RWPE2 (cell line): ENCODE results near the gene KRTDAP.

ENCODE experiments used
- ATAC-seq: fragments of 200-7000 bp; cut with Tn5 transposase; 3 replicates; pipeline ENCODE4 v1.9.1; 2021; ENCODE audit warnings: low read depth
- DNase-seq: peaks from one replicate; pipeline ENCODE4 v3.0.0-alpha.2; 2020; ENCODE audit warnings: low spot score
- H3K27ac ChIP-seq: fragments of 450-650 bp; 2 replicates; pipeline ENCODE4 v1.5.1; 2017; ENCODE audit warnings: mild to moderate bottlenecking; ENCODE audit not compliant: poor library complexity, severe bottlenecking
- H3K27me3 ChIP-seq: fragments of 250-450 bp; sonication (Bioruptor Pico); 2 replicates; pipeline ENCODE4 v1.5.1; 2021; ENCODE audit warnings: mild to moderate bottlenecking, moderate library complexity; ENCODE audit not compliant: insufficient read depth, poor library complexity, severe bottlenecking
- H3K36me3 ChIP-seq: fragments of 250-450 bp; sonication (Bioruptor Pico); 2 replicates; pipeline ENCODE4 v1.5.1; 2020; ENCODE audit warnings: low read depth, mild to moderate bottlenecking, moderate library complexity
- H3K4me1 ChIP-seq: fragments of 250-450 bp; sonication (Bioruptor Pico); 2 replicates; pipeline ENCODE4 v1.5.1; 2021; ENCODE audit warnings: mild to moderate bottlenecking, moderate library complexity; ENCODE audit not compliant: insufficient read depth, poor library complexity, severe bottlenecking
- H3K4me3 ChIP-seq: fragments of 250-450 bp; sonication (Bioruptor Pico); 2 replicates; pipeline ENCODE4 v1.5.1; 2021; ENCODE audit warnings: mild to moderate bottlenecking, moderate library complexity; ENCODE audit not compliant: severe bottlenecking
- H3K9me3 ChIP-seq: fragments of 250-450 bp; sonication (Bioruptor Pico); 2 replicates; pipeline ENCODE4 v1.5.1; 2021; ENCODE audit warnings: mild to moderate bottlenecking, moderate library complexity; ENCODE audit not compliant: severe bottlenecking
- CTCF ChIP-seq: fragments of 450-650 bp; IDR thresholded peaks from one replicate; pipeline ENCODE4 v1.5.1; 2017; ENCODE audit warnings: mild to moderate bottlenecking, moderate library complexity; ENCODE audit not compliant: poor library complexity, severe bottlenecking

The KRTDAP gene

DNA sequence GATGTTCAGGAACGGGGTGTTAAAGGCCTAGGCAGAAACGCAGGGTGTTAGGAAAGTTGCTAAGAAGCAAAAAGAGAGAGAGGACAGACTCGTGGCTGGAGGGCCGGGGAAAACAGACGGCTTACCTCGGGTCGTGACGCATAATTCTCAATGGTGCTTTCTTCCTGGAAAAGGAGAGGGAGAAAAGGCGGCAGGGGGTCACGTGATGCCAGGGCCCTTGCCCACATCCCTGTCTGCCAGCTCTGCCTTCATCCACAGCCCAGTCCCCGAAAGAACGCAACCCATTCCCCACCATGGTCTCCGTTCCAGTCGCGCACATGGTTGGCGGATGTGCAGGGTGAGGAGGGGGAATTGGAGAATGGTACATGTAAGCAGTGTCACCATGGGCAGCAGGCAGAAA is 1.6 kb downstream of the KRTDAP start:
- H3K4me1 ChIP-seq, result no peaks in the 10 kb centered on the region
- DNase-seq (no peak), ATAC-seq (no peak)
- no peak overlapping the region for H3K27ac ChIP-seq
- no peak overlapping the region for H3K4me3 ChIP-seq
- H3K27me3 ChIP-seq, result peaks cover 31% of the 10 kb centered on the region
- H3K9me3 ChIP-seq, result no peaks in the 10 kb centered on the region
- no peaks in the 10 kb centered on the region for H3K36me3 ChIP-seq
- TF ChIP-seq CTCF, result no peak

GRCh38 chr19:35487656-35488182 is 2.5 kb downstream of the KRTDAP start:
- TF ChIP-seq CTCF, result no peak
- Histone ChIP-seq H3K27me3 (peaks cover 26% of the 10 kb centered on the region), H3K36me3 (no peaks in the 10 kb centered on the region), H3K4me3 (no peak overlapping the region), H3K9me3 (no peaks in the 10 kb centered on the region), H3K4me1 (no peaks in the 10 kb centered on the region), H3K27ac (no peak overlapping the region)
- no peak for ATAC-seq
- no peak for DNase-seq

- TF ChIP-seq CTCF, result no peak
- Histone ChIP-seq H3K4me1 (no peaks in the 10 kb centered on the region), H3K4me3 (no peak overlapping the region), H3K36me3 (no peaks in the 10 kb centered on the region), H3K27ac (no peak overlapping the region), H3K27me3 (peaks cover 24% of the 10 kb centered on the region), H3K9me3 (no peaks in the 10 kb centered on the region)
- DNase-seq (no peak), ATAC-seq (no peak)
Measured at GRCh38 chr19:35486268-35486708, 4.0 kb downstream of the KRTDAP start.

DNA sequence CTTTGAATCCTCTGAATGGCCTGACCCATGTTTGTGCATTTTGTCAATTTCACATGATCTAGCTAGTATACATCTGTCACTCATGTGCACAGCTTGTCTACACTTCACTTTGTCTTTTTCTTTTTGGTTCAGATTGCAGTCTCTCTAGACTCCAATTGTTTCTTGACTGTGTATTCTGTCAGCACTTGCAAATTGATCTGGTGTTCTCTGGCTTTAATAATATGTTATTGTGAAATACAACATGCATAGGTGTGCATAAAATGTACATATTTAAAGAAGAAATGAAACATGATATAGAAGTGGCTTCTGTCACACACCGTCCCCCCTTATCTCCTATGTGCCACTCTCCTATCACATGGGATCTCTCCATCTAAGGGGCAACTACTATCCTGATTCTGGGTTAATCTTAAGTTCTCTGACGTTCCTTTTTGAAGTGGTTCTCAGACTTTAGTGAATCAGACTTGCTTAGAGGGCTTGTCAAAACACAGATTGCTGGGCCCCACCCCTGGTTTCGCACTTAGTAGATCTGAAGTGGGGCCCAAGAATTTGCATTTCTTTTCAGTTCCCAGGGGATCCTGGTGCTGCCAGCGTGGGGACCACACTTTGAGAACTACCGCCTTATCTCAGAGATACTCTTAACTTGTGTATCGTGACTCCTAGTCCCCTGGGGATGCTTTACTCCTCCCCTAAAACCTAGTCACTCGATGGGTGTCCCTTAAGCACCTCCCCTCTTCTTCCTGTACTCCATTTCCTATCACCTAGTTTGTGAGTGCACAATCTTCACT is 5.8 kb downstream of the KRTDAP start:
- ATAC-seq, result no peak
- Histone ChIP-seq H3K4me1 (no peaks in the 10 kb centered on the region), H3K36me3 (no peaks in the 10 kb centered on the region), H3K27me3 (peaks cover 16% of the 10 kb centered on the region), H3K4me3 (no peak overlapping the region), H3K27ac (no peak overlapping the region), H3K9me3 (no peaks in the 10 kb centered on the region)
- no peak for TF ChIP-seq CTCF
- DNase-seq, result no peak

GRCh38 chr19:35483089-35483488 is 7.2 kb downstream of the KRTDAP start:
- H3K27me3 ChIP-seq, result peaks cover 11% of the 10 kb centered on the region
- H3K4me3 ChIP-seq, result no peak overlapping the region
- H3K27ac ChIP-seq, result no peak overlapping the region
- no peaks in the 10 kb centered on the region for H3K9me3 ChIP-seq
- TF ChIP-seq CTCF, result no peak
- H3K4me1 ChIP-seq, result no peaks in the 10 kb centered on the region
- H3K36me3 ChIP-seq, result no peaks in the 10 kb centered on the region
- DNase-seq, result no peak
- no peak for ATAC-seq
